GM21390 (cell line): ENCODE measurements around the gene IL36A.

Experiments used
- ATAC-seq: cut with Tn5 transposase; IDR thresholded peaks from one replicate; pipeline ENCODE4 v1.9.1; 2021; ENCODE audit not compliant: unreplicated experiment

The IL36A gene

DNA sequence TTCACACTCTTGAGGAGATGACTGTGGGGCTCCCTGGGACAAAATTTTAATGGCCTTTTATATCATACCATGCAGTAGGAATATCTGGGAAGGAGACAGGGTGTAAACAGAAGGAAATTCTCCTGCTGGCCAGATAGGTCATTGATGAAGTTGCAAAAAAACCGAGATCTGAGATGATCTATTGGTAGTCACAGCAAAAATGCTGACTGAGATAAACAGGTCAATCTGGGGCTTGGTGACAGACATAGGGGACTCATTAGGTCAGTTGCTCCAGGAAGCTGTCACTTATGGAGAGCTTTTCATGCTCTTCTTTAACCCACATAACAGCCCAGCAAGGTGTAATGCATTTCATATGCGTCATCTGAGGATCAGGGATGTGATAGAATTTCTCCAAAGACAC, 2.6 kb upstream of the IL36A start:
- no peak for ATAC-seq

GRCh38 chr2:113007250-113007649, 2.0 kb downstream of the IL36A start:
- no peak for ATAC-seq

GRCh38 chr2:113009622-113010021, 4.4 kb downstream of the IL36A start:
- ATAC-seq, result no peak

GRCh38 chr2:113010088-113010487, 4.8 kb downstream of the IL36A start:
- ATAC-seq, result no peak

GRCh38 chr2:113011108-113011507, 5.8 kb downstream of the IL36A start:
- ATAC-seq, result no peak

- no peak for ATAC-seq
Observed at GRCh38 chr2:113012436-113013335, 7.4 kb downstream of the IL36A start.

GRCh38 chr2:113013336-113013661, 8.0 kb downstream of the IL36A start:
- no peak for ATAC-seq

GRCh38 chr2:113014067-113014466, 8.8 kb downstream of the IL36A start:
- no peak for ATAC-seq

GRCh38 chr2:113015042-113015441, 9.8 kb downstream of the IL36A start:
- ATAC-seq, result no peak

GRCh38 chr2:113015655-113016054, 10.4 kb downstream of the IL36A start:
- no peak for ATAC-seq

DNA sequence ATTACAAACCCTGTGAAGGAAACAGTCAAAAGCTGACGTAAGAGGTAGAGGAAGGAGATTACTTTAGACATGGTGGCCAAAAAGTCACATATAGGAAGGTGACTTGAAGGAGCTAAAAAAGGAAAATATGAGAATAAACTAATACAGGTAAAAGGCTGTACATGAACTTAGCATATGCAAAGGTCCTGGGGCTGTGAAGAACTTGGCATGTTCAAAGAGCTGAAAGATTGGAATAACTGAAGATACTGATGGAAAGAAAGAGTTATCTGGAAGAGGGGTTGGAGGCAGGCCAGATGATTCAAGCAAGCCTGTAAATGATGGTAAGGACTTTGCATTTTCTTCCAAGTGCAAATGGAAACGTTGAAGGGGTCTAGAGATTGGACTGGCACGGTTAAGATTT, 13.2 kb downstream of the IL36A start:
- ATAC-seq, result no peak

- ATAC-seq, result no peak
Observed at GRCh38 chr2:113021312-113021711, 16.1 kb downstream of the IL36A start.

- no peak for ATAC-seq
Observed at GRCh38 chr2:113024764-113025163, 19.5 kb downstream of the IL36A start.

- ATAC-seq, result no peak
Observed at GRCh38 chr2:113025737-113026136, 20.5 kb downstream of the IL36A start.

GRCh38 chr2:113027691-113028090, 22.4 kb downstream of the IL36A start:
- no peak for ATAC-seq

GRCh38 chr2:113028112-113028511, 22.9 kb downstream of the IL36A start:
- ATAC-seq, result no peak

- ATAC-seq, result no peak
Observed at GRCh38 chr2:113032737-113033136, 27.5 kb downstream of the IL36A start.

DNA sequence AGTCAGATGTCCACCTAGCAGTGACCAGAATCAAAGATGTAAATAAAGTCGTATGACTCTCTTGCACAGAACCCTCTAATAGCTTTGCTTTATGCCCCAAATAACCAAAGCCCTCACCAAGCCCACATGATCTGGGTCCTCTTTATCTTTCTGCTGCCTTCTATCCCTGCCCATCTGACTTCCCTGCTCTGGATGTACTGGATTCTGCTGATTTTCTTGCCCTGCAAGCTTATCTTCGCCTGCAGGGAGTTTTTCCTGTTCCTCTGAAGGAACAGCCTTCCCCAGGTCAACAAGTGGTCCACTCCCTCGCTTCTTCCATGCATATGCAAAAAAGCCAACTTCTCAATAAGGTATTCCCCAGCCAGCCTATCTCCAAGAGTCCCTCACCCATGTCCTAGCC, 28.8 kb downstream of the IL36A start:
- ATAC-seq, result no peak

GRCh38 chr2:113036763-113037162, 31.5 kb downstream of the IL36A start:
- ATAC-seq, result no peak

GRCh38 chr2:113038291-113038690, 33.0 kb downstream of the IL36A start:
- no peak for ATAC-seq

DNA sequence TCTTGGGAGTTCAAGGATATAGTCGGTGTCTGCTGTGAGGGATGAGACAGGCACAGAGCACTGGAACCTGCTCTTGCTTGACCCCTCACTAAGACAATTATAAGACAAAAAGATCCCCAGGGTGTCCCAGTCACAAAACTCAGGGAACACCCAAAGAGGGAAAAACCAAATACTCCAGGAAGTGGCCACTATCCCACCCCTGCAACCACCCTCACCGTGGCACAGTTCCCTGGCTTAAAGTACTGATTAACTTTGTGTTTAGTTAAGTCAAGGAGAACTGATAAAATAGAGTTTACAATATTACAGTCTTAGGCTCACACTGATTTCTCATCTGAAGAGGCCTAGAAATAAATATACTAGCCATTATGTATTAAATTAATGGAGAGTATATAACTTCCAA, 33.9 kb downstream of the IL36A start:
- no peak for ATAC-seq

- ATAC-seq, result no peak
Observed at GRCh38 chr2:113039719-113040118, 34.5 kb downstream of the IL36A start.

DNA sequence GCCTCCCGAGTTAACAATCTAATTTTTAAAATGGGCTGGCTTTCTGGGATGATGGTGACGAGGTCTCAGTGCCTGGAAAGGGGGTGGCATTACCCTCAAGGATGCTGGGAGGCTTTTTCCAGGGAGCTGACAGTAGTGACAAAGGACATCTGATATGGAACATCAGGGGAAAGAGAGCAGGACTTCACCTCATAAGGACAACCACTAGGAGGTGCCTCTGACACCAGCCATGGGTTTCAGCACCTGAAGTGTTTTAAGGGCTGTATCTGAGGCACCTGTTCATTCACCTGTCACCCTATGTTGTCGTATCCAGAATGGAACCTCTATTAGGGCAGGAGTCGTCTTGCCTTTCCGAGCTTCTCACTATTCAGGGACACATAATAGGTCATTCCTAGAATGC, 36.6 kb downstream of the IL36A start:
- no peak for ATAC-seq
